Ovary (tissue), 3 donors: ENCODE measurements around the gene HTR2B.

ENCODE experiments used
- CTCF ChIP-seq, 3 donors: fragments of 450-650 bp in 2 of 3; fragments of 200-600 bp in 1 of 3; IDR thresholded peaks; one replicate each; pipeline versions ENCODE4 v1.5.1 to v1.8.0; 2016 to 2022; ENCODE audit warnings: antibody characterized with exemption in 3 of 3, mild to moderate bottlenecking in 1 of 3
- EP300 ChIP-seq: sonication (generic); formaldehyde crosslinking; IDR thresholded peaks from one replicate; pipeline ENCODE4 v1.6.1; 2017; ENCODE audit warnings: antibody characterized with exemption
- donor health status: DM: no; HTN: no; CAD: no.

GRCh38 chr2:231134910-231135655 is 10.2 kb upstream of the HTR2B start:
- TF ChIP-seq CTCF (IDR thresholded peaks at IDR 0.05) = no peak
- TF ChIP-seq EP300 = no peak
